ENCODE data around the gene SGIP1. TPM values are rescaled to one million over a fixed set of nuclear protein-coding genes. Genes with fewer than 3 reads are reported as not detected.

SGIP1 gene
- total RNA-seq, 1 donor from 2014 or later = 5.3 TPM

- no peak for TF ChIP-seq CTCF (conservative IDR thresholded peaks at IDR 0.05)
- Mint-ChIP-seq H3K9me3 (no peaks in the 10 kb centered on the region), H3K4me3 (no peak overlapping the region), H3K27me3 (ENCODE audit: low read depth) (no peaks in the 10 kb centered on the region), H3K36me3 (ENCODE audit: low read depth) (no peaks in the 10 kb centered on the region), H3K4me1 (no peaks in the 10 kb centered on the region), H3K27ac (ENCODE audit: unreplicated experiment) (no peak overlapping the region)
- DNase-seq (ENCODE audit: low read depth, low spot score) = no peak
Observed at GRCh38 chr1:66685670-66686069, 151.7 kb downstream of the SGIP1 start.

- H3K4me3 Mint-ChIP-seq = no peak overlapping the region
- no peaks in the 10 kb centered on the region for H3K4me1 Mint-ChIP-seq
- H3K36me3 Mint-ChIP-seq (ENCODE audit: low read depth) = no peaks in the 10 kb centered on the region
- no peaks in the 10 kb centered on the region for H3K27me3 Mint-ChIP-seq (ENCODE audit: low read depth)
- H3K9me3 Mint-ChIP-seq = no peaks in the 10 kb centered on the region
- TF ChIP-seq CTCF (conservative IDR thresholded peaks at IDR 0.05) = no peak
- no peak for DNase-seq (ENCODE audit: low read depth, low spot score)
- H3K27ac Mint-ChIP-seq (ENCODE audit: unreplicated experiment) = no peak overlapping the region
Observed at GRCh38 chr1:66686406-66686805, 152.5 kb downstream of the SGIP1 start.

GRCh38 chr1:66687358-66687757, 153.4 kb downstream of the SGIP1 start:
- Mint-ChIP-seq H3K27ac (ENCODE audit: unreplicated experiment) (no peak overlapping the region), H3K36me3 (ENCODE audit: low read depth) (no peaks in the 10 kb centered on the region), H3K9me3 (peaks cover 2% of the 10 kb centered on the region), H3K4me1 (no peaks in the 10 kb centered on the region), H3K27me3 (ENCODE audit: low read depth) (no peaks in the 10 kb centered on the region), H3K4me3 (no peak overlapping the region)
- TF ChIP-seq CTCF (conservative IDR thresholded peaks at IDR 0.05) = no peak
- no peak for DNase-seq (ENCODE audit: low read depth, low spot score)

GRCh38 chr1:66690666-66691381, 156.9 kb downstream of the SGIP1 start:
- no peak for DNase-seq (ENCODE audit: low read depth, low spot score)
- Mint-ChIP-seq H3K4me3 (no peak overlapping the region), H3K9me3 (peaks cover 2% of the 10 kb centered on the region), H3K27ac (ENCODE audit: unreplicated experiment) (no peak overlapping the region), H3K27me3 (ENCODE audit: low read depth) (no peaks in the 10 kb centered on the region), H3K36me3 (ENCODE audit: low read depth) (no peaks in the 10 kb centered on the region), H3K4me1 (no peaks in the 10 kb centered on the region)
- TF ChIP-seq CTCF (conservative IDR thresholded peaks at IDR 0.05) = no peak

GRCh38 chr1:66692681-66693080, 158.7 kb downstream of the SGIP1 start:
- Mint-ChIP-seq H3K4me1 (no peaks in the 10 kb centered on the region), H3K4me3 (no peak overlapping the region), H3K27me3 (ENCODE audit: low read depth) (no peaks in the 10 kb centered on the region), H3K9me3 (peaks cover 2% of the 10 kb centered on the region), H3K27ac (ENCODE audit: unreplicated experiment) (no peak overlapping the region), H3K36me3 (ENCODE audit: low read depth) (no peaks in the 10 kb centered on the region)
- DNase-seq (ENCODE audit: low read depth, low spot score) = no peak
- no peak for TF ChIP-seq CTCF (conservative IDR thresholded peaks at IDR 0.05)

Data from neural crest cell (in vitro differentiated cells).